PC-9 (cell line): Measurements from ENCODE around the gene RPP25. TPM values are rescaled to one million over a fixed set of nuclear protein-coding genes. Genes with fewer than 3 reads are reported as not detected.
"Not testable (repeated sequence)": the region's sequence is repeated elsewhere in the genome, so short reads cannot be mapped to it uniquely, and the experiment has no call there.

Source experiments
- BruUV-seq: library from RNA; stranded (reverse); fragments of 400-500 nt; replicated peaks from 2 replicates; lab custom pipeline; 2021; lab: Mats Ljungman, UMichigan
- CTCF ChIA-PET: fragments of 300-600 bp; sonication (Branson Sonifier 250); formaldehyde crosslinking; loops from one replicate; lab custom pipeline; 2022; ENCODE audit warnings: antibody characterized with exemption; lab: Charles Lee
- POLR2A ChIA-PET: fragments of 300-600 bp; sonication (Branson Sonifier 250); formaldehyde crosslinking; loops from one replicate; lab custom pipeline; 2022; ENCODE audit warnings: antibody characterized with exemption; ENCODE audit not compliant: unreplicated experiment; lab: Charles Lee
- DNase-seq, 2 experiments: peaks; one replicate each; pipeline versions ENCODE4 v3.0.0 to v3.0.0-alpha.2; 2015 to 2022; ENCODE audit warnings: mixed read lengths in 1 of 2
- H2AFZ ChIP-seq: fragments of 200-600 bp; sonication (generic); 2 replicates; pipeline ENCODE4 v1.8.1; 2017; ENCODE audit warnings: antibody characterized with exemption
- H3F3A ChIP-seq: fragments of 200-600 bp; sonication (generic); 2 replicates; pipeline ENCODE4 v1.8.1; 2017; ENCODE audit warnings: antibody characterized with exemption, mild to moderate bottlenecking, low read depth; ENCODE audit not compliant: insufficient read depth
- H3K27ac ChIP-seq: fragments of 200-600 bp; sonication (generic); 2 replicates; pipeline ENCODE4 v1.6.1; 2016; ENCODE audit warnings: mixed run types
- H3K27me3 ChIP-seq: fragments of 200-600 bp; sonication (generic); 2 replicates; pipeline ENCODE4 v1.6.1; 2016; ENCODE audit warnings: low read depth, mixed run types; ENCODE audit not compliant: insufficient read depth
- H3K36me3 ChIP-seq: fragments of 200-600 bp; sonication (generic); 2 replicates; pipeline ENCODE4 v1.6.1; 2016; ENCODE audit warnings: low read depth, mixed run types
- H3K4me1 ChIP-seq: fragments of 200-600 bp; sonication (generic); replicated peaks from 2 replicates; pipeline ENCODE4 v1.6.1; 2016; ENCODE audit warnings: mixed run types; ENCODE audit not compliant: insufficient read depth
- H3K4me2 ChIP-seq: fragments of 200-600 bp; sonication (generic); 2 replicates; pipeline ENCODE4 v1.6.1; 2017; ENCODE audit warnings: mixed run types
- H3K4me3 ChIP-seq: fragments of 200-600 bp; sonication (generic); 2 replicates; pipeline ENCODE4 v1.6.1; 2016; ENCODE audit warnings: mixed run types
- H3K79me2 ChIP-seq: fragments of 200-600 bp; sonication (generic); 2 replicates; pipeline ENCODE4 v1.6.1; 2017; ENCODE audit warnings: low read depth, mixed run types
- H3K9me2 ChIP-seq: fragments of 200-600 bp; sonication (generic); 2 replicates; pipeline ENCODE4 v1.8.1; 2017; ENCODE audit warnings: mild to moderate bottlenecking; ENCODE audit not compliant: insufficient read depth
- H3K9me3 ChIP-seq: fragments of 200-600 bp; sonication (generic); 2 replicates; pipeline ENCODE4 v1.8.1; 2016; ENCODE audit warnings: low read depth; ENCODE audit not compliant: insufficient read depth
- H4K20me1 ChIP-seq: fragments of 200-600 bp; sonication (generic); 2 replicates; pipeline ENCODE4 v1.8.1; 2017; ENCODE audit not compliant: insufficient read depth
- EZH2 ChIP-seq: fragments of 200-600 bp; sonication (generic); IDR thresholded peaks from 2 replicates; pipeline ENCODE4 v1.8.0; 2017; ENCODE audit warnings: antibody characterized with exemption, low read depth
- intact Hi-C: fragments of 100-400 bp; cut with micrococcal nuclease; formaldehyde crosslinking; loops from one replicate; pipeline ENCODE4 v1.10.0; 2022; ENCODE audit not compliant: unreplicated experiment
- total RNA-seq: library from RNA; stranded (reverse); gene quantifications from 2 replicates; pipeline ENCODE4 v1.2.3, GENCODE V29; 2021
- TF ChIP-seq, protein P1 (sequence below): fragments of 200-600 bp; sonication (generic); conservative IDR thresholded peaks from 2 replicates; pipeline ENCODE4 v1.6.1; 2017; ENCODE audit warnings: mixed run types, antibody characterized with exemption, mild to moderate bottlenecking, moderate library complexity

RPP25 gene
- total RNA-seq, 1 experiment from 2014 or later: 14.9 TPM

DNA sequence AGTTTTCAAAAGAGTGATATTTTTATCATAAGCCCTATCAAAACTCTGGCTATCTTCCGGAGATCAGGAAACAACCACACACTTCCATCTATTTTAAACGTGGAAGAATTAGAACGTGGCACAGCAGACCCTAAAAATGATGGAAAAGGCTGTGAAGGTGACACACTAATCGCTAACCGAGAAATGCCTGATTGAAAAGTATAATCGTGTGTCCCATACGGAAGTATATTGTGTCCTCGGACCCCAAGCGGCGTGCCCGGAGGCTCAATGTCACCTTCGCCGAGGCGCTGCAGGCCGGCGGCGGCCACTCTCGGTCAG lies 19.3 kb downstream of the RPP25 start:
- Histone ChIP-seq H3K4me2 (peak overlapping the region; percentile 77), H2AFZ (peak overlapping the region; percentile 88), H4K20me1 (peaks cover 22% of the 10 kb centered on the region), H3F3A (peaks cover 27% of the 10 kb centered on the region; the same call in 1 of the 2 replicates), H3K4me3 (peak overlapping the region; percentile 90), H3K79me2 (peaks cover 55% of the 10 kb centered on the region), H3K9me2 (no peaks in the 10 kb centered on the region), H3K9me3 (no peaks in the 10 kb centered on the region), H3K4me1 (peaks cover 14% of the 10 kb centered on the region), H3K36me3 (peaks cover 8% of the 10 kb centered on the region), H3K27ac (peak overlapping the region; percentile 88), H3K27me3 (no peaks in the 10 kb centered on the region)
- TF ChIP-seq EZH2: no peak
- ChIA-PET POLR2A (no interaction called here), CTCF (no interaction called here)
- no peak for DNase-seq
- BruUV-seq: no TSS peak
- intact Hi-C loops: loop anchor here (5.0 kb wide), 1 partner anchor 265 kb away; the partner anchor contains the start of gene C15orf39

- H3K9me3 ChIP-seq, H3K4me2 ChIP-seq, BruUV-seq, H3K27ac ChIP-seq, DNase-seq, POLR2A ChIA-PET, H3K27me3 ChIP-seq, CTCF ChIA-PET, H3K4me3 ChIP-seq, H2AFZ ChIP-seq, H3K36me3 ChIP-seq, H3K9me2 ChIP-seq: not testable (repeated sequence)
- Histone ChIP-seq H3K4me1 (peaks cover 14% of the 10 kb centered on the region), H4K20me1 (peaks cover 22% of the 10 kb centered on the region), H3F3A (peaks cover 30% of the 10 kb centered on the region; the same call in 1 of the 2 replicates), H3K79me2 (peaks cover 66% of the 10 kb centered on the region)
- intact Hi-C loops: loop anchor here (5.0 kb wide), 1 partner anchor 267 kb away; the partner anchor contains the start of gene C15orf39
Measured at GRCh38 chr15:74935193-74935592, 21.4 kb downstream of the RPP25 start.

GRCh38 chr15:74933573-74933972 lies 23.0 kb downstream of the RPP25 start:
- H3K36me3 ChIP-seq: peaks cover 16% of the 10 kb centered on the region
- BruUV-seq: no TSS peak

DNA sequence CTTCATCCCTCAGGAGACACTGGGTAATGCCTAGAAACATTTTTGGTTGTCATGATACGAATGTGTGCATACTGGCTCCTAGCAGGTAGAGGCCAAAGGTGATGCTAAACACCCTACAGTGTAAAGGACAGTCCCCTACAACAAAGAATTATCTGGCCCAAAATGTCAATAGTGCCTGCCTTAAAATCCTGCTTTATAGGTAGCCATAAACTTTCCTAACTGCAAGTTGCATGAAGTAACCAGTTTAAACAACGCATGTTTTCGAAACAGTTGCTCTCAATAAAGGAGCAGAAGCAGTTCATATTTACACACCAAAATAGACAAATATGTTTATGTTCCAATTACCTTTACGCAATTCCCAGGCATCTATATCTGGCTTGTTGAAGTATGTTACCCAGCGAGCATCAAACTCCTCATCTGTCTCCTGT lies 27.8 kb downstream of the RPP25 start:
- no peaks in the 10 kb centered on the region for H3K27me3 ChIP-seq
- ChIA-PET POLR2A (no interaction called here), CTCF (no interaction called here)
- no TSS peak for BruUV-seq
- no peak overlapping the region for H3K4me2 ChIP-seq
- peaks cover 26% of the 10 kb centered on the region for H3K79me2 ChIP-seq
- peaks cover 22% of the 10 kb centered on the region for H4K20me1 ChIP-seq
- intact Hi-C loops: no loop called here
- peaks cover 13% of the 10 kb centered on the region for H3K36me3 ChIP-seq
- H3K9me2 ChIP-seq: no peaks in the 10 kb centered on the region
- no peak overlapping the region for H3K4me3 ChIP-seq
- no peaks in the 10 kb centered on the region for H3K4me1 ChIP-seq
- H3F3A ChIP-seq: peaks cover 11% of the 10 kb centered on the region; the same call in 1 of the 2 replicates
- no peak overlapping the region for H3K27ac ChIP-seq
- no peak overlapping the region for H2AFZ ChIP-seq
- TF ChIP-seq EZH2: no peak
- TF ChIP-seq, protein P1, sequence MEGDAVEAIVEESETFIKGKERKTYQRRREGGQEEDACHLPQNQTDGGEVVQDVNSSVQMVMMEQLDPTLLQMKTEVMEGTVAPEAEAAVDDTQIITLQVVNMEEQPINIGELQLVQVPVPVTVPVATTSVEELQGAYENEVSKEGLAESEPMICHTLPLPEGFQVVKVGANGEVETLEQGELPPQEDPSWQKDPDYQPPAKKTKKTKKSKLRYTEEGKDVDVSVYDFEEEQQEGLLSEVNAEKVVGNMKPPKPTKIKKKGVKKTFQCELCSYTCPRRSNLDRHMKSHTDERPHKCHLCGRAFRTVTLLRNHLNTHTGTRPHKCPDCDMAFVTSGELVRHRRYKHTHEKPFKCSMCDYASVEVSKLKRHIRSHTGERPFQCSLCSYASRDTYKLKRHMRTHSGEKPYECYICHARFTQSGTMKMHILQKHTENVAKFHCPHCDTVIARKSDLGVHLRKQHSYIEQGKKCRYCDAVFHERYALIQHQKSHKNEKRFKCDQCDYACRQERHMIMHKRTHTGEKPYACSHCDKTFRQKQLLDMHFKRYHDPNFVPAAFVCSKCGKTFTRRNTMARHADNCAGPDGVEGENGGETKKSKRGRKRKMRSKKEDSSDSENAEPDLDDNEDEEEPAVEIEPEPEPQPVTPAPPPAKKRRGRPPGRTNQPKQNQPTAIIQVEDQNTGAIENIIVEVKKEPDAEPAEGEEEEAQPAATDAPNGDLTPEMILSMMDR: no peak
- no peak for DNase-seq
- no peaks in the 10 kb centered on the region for H3K9me3 ChIP-seq

More at GRCh38 chr15:74933573-74933972, 23.0 kb downstream of the RPP25 start:
- ChIA-PET POLR2A (no interaction called here), CTCF (no interaction called here)
- no peak for TF ChIP-seq EZH2
- TF ChIP-seq, protein P1: no peak
- no peaks in the 10 kb centered on the region for H3K27me3 ChIP-seq
- no peaks in the 10 kb centered on the region for H3K9me3 ChIP-seq
- intact Hi-C loops: no loop called here
- H3K4me1 ChIP-seq: peaks cover 14% of the 10 kb centered on the region
- H3K4me3 ChIP-seq: no peak overlapping the region
- H3K27ac ChIP-seq: no peak overlapping the region
- H3K79me2 ChIP-seq: peaks cover 66% of the 10 kb centered on the region
- DNase-seq: no peak
- H2AFZ ChIP-seq: no peak overlapping the region
- peaks cover 21% of the 10 kb centered on the region; the same call in 1 of the 2 replicates for H3F3A ChIP-seq
- H4K20me1 ChIP-seq: peaks cover 26% of the 10 kb centered on the region
- no peaks in the 10 kb centered on the region for H3K9me2 ChIP-seq
- H3K4me2 ChIP-seq: no peak overlapping the region
